HG03457 (cell line): Measurements from ENCODE around the gene WDR41.
"Not testable (repeated sequence)": the region's sequence is repeated elsewhere in the genome, so short reads cannot be mapped to it uniquely, and the experiment has no call there.

ENCODE experiments used
- ATAC-seq: cut with Tn5 transposase; IDR thresholded peaks from one replicate; pipeline ENCODE4 v1.9.1; 2021; ENCODE audit warnings: moderate number of reproducible peaks; ENCODE audit not compliant: unreplicated experiment

The WDR41 gene

DNA sequence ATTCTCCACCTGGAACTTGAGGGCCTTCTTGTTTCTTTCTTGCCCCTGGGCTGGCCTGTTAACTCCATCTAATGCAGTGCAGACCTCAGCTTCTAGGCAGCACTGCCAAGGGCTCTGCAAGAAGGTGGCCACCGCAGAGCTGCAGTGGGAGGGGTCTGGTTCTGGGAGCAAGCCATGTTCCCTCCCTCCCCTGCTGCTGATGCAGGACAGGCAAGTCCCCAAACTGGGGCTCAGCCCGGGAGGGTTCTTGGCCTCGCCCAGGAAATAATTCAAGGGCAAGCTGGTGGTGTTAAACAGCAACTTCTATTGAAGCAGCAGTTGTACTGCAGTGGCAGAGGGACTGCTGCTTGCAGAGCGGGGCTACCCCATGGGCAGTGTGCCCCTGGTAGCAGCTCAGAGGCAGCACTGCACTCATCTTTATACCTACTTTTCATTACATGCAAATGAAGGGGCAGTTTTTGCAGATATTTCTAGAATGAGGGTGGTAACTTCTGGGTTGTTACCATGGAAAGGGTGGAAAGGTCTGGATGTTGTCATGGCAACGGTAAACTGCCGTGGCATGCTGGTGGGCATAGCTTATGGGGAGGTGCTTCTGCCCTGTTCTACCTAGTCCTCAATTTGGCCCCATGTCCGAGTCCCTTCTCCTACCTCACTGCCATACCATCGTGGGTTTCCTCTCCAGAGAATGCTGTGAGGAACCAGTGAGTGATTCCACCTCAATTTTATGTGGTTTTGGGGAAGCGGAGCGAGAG, 82.1 kb downstream of the WDR41 start:
- no peak for ATAC-seq

DNA sequence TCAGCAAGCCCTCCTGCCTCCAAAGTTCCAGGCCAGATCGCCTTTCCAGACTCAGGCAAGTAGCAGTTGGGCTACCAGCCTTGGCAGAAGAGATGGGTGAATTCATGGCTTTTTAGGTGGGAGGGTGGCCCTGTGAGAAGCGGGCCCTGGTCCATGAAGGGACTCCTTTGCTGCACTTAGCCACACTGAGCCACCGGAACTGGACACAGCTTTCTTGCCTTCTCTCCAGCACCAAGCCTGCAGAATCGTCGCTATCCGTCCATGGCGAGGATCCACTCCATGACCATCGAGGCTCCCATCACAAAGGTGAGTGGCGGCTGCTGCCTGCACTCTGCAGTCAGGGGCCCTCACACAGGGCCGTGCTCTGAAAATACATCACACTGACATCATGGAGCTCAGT, 85.0 kb downstream of the WDR41 start:
- ATAC-seq, result no peak

DNA sequence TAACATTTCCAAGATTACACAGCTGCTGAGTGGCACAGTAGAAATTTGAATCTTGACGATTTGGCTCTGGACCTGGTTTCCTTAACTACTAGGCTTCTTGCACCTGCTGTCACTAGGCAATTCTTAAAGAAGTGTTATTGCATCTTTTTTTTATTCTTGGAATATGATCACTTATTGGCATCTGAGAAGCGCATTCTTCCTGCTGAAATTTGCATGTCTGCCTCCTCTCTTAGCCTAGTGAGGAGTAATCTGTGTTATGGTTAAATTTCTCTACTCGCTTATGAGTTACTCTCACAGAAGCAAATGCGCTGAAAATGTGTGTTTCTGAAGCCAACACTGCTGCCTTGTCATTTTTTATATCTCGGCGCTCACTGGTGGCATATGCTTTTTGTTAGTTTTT, 89.3 kb downstream of the WDR41 start:
- no peak for ATAC-seq

DNA sequence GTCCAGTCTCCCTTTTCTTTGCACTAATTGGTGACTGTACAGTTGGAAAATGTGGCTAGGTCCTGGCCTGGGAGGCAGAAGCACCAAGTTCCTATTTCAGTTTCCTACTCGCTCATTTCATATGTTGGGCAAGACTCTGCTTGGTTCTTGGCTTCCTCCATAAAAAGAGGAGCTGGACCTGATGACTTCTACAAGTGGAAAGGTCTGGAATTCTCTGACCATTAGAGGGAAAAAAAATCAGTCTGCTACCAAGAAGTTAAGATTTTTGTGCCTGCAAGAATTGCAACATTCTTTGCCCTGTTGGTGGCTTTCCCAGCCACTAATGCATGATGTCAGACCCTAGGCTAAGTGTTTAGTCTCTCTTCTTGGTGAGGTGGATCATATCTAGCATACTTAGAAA, 91.5 kb downstream of the WDR41 start:
- ATAC-seq, result no peak

DNA sequence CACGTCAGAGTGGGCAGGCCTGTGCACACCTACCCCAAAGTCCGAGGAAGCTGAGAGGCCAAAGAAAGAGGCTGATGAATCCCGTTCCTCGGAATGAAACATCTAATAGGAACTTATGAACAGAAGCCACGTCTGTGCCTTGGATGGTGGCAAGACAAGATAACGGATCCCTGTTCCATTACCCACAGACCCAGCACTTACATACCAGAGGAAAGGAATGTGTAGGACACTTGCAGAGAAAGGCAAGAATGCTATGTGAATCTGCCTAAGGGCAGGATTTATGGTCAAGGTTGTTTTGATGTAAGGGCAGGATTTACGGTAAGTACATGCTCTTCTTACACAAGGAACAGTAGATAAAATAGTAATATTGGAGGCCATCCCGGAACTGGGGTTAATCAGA, 93.2 kb downstream of the WDR41 start:
- ATAC-seq, result no peak

DNA sequence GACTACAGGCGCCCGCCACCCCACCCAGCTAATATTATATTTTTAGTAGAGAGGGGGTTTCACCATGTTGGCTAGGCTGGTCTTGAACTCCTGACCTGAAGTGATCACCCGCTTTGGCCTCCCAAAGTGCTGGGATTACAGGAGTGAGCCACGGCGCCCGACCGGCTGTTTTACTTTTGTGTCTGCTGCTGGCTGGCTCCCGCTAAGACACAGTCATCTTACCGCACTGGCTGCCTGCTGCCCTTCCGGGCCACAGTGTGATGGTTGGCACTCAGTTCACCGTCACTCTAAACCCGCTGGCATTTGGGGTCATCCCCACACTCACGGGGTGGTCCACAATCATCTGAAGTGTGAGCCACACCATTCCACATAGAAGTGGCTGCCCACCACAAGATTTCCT, 93.7 kb downstream of the WDR41 start:
- no peak for ATAC-seq

DNA sequence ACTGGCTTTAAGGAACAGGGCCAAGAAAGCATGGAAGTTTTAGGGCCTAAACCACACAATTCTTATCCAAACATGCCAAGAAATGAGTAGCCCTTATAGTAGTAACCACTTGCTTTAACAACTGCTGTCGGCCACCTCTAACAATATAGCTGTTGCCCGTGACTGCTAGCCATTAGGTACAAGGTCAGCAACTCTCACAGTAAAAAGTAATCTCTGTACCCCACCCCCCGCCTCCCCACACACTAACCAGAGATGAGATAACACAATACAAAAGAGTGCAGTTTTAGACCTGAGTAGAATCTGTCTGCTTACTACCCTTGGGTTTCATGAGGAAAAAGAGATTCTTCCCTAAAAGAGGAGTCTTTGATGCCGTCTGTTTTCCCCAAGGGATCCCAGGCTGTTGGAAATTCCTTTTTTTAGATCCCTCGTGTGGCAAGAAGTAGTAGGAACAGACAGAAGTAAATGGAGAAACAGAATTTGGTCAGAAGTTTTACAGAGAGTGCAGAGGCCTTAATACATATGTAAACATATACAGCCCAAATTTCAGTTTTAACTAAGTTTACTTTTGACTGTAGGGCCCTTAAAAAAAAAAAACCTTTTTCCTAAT, 94.3 kb downstream of the WDR41 start:
- ATAC-seq, result no peak

DNA sequence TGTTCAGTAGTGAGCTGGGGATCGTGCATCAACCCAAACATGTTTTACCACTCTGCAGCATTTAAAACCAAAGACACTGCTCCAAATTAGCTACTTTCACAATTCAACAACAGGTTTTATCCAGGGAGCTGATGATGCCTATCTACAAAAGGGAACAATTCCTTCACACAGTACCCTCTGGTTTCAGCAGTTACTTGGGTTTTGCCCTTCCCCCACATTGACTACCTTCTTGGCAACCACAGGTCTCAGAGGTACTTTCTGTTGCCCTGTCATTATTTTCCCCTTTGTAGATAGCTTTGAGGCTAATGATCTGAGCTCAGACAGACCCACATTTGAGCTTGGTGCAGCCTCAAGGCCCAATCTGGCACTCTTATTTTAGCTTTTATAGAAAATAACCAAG, 96.1 kb downstream of the WDR41 start:
- ATAC-seq, result no peak

DNA sequence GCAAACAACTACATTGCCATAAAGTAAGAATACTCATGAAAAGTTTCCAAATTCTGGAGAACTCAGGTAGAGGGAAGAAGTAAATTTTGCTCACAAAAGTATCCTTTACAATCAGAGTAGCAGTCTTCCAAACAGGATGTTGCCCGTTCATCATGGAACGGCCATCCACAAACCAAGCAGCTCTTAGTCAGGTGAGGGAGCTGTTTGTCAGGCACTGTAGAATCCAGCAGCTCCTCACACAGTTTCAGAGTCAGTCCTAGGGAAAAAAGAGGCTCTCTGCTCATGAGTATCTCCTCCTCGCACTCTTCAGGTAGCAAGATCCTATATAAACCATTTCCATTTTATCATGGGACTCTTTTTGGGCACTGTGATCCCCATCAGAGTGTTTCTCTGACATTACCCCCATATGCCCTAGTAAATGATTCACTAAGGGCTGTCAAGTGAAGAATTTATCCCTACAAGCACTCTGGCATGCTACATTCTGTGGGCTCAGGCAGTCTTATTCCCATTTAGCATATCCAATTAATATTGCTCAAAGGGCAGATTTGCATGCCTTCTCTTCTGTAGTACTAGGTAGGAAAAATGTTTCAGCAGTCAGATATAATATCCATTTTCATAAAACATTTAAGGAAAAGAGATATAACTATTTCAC, 97.9 kb downstream of the WDR41 start:
- ATAC-seq, result no peak

DNA sequence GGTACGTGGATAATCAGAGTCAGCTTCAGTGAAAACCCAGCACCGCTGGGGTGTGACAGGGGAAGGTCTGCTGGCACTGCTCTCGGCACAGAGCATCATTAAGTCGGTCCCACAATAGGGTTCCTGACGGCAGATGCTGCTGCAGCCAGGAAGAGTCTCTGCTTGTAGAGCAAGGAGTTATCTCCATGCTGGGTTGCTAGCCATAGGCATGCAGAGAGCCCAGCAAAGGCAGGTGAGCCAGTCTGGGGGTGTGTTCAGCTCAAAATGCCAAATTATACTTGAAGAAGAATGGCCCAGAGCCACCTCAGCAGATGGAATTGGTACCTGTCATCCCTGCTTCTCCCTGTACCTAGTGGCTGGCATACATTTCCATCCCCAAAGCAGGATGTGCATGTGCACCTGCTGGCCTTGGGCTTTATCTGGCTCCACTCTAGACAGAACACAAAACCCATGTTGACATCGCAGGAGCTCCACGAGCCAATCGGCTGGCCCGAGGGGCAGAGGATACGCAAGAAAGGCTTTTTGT, 100.8 kb downstream of the WDR41 start:
- no peak for ATAC-seq

DNA sequence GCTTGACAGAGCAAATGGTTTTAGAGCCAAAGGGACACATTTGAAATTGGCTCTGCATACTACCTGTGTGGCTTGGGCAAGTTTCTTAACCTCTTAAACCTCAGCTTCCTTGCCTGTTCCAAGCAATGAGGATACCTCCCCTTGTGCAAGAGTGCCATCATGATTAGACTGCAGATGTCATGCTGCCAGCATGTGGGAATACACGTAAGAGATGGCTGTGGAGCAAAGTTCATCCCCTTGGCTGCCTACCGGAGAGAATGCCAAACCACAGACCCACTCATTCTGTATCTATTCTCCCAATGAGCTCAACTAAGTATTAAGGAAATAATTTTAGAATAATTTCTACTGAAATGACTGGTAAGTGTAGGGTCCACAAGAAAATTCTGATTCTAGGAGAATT, 101.3 kb downstream of the WDR41 start:
- no peak for ATAC-seq

DNA sequence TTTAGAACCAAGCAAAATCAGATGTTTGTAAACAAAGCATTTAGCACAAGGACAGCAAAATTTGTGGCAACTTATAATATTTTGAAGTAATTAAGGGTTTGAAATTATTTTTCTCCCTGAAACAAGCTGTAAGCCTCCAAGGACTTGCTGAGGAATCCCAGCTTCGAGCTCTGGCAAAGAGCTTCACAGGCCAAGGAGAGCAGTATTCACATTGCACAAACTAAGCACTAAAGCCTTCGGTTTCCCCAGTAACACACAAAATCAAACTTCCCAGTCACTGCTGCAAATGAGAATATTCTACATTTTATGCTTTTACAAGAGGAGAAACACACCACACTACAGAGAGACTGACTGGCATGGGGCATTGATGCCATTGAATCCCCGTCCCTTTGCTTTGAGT, 101.9 kb downstream of the WDR41 start:
- no peak for ATAC-seq

DNA sequence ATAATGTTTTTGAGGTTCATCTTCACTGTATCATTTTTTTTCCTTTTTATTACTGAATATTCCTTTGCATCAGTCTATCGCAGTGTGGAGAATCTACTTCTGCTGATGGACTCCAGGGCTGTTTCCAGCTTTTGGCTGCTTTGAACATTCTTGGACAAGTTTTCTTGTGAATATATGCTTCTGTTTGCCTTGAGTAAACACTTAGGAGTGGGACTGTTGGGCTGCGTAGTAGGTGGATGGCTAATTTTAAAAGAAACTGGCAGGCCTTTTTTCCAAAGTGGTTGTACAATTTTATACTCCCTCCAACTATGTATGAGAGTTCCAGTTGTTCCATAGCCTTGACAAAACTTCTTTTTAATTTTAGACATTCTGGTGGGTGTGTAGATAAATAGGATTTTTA, 102.4 kb downstream of the WDR41 start:
- no peak for ATAC-seq

DNA sequence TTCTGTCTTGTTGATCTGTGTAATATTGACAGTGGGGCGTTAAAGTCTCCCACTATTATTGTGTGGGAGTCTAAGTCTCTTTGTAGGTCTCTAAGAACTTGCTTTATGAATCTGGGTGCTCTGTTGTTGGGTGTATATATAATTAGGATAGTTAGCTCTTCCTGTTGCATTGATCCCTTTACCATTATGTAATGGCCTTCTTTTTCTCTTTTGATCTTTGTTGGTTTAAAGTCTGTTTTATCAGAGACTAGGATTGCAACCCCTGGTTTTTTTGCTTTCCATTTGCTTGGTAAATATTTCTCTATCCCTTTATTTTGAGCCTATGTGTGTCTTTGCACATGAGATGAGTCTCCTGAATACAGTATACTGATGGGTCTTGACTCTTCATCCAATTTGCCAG, 105.8 kb downstream of the WDR41 start:
- not testable (repeated sequence) for ATAC-seq

DNA sequence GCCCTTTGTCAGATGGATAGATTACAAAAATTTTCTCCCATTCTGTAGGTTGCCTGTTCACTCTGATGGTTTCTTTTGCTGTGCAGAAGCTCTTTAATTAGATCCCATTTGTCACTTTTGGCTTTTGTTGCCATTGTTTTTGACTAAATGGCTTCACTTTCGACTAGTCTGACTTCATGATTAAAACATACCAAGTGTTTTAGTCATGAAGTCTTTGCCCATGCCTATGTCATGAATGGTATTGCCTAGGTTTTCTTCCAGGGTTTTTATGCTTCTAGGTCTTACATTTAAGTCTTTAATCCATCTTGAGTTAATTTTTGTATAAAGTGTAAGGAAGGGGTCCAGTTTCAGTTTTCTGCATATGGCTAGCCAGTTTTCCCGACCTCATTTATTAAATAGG, 108.8 kb downstream of the WDR41 start:
- ATAC-seq, result not testable (repeated sequence)
